ENCODE measurements around the gene NRM.

NRM gene

GRCh38 chr6:30690403-30691207, at the start of gene NRM:
TSS of gene NRM (minus strand) at chr6:30690984. CDS start at chr6:30690974, 10 bp downstream.
- H3K27ac ChIP-seq = peak within 1 kb of the TSS; percentile 97
- no peak for TF ChIP-seq CTCF (conservative IDR thresholded peaks at IDR 0.05; ENCODE audit: low read depth)
- DNase-seq (ENCODE audit: low spot score) = peak; percentile 89
- POLR2A ChIA-PET (ENCODE audit: low non-redundant PET) = interaction anchor here (0.6 to 2.9 kb wide), 4 partner anchors 13 to 31 kb away, joined by 3 to 12 read pairs (median 3); partner anchors contain the start of gene MDC1
- CTCF ChIA-PET = interaction anchor here (1.6 kb wide), 1 partner anchor 32 kb away, joined by 8 read pairs; no protein-coding TSS in a partner anchor

DNA sequence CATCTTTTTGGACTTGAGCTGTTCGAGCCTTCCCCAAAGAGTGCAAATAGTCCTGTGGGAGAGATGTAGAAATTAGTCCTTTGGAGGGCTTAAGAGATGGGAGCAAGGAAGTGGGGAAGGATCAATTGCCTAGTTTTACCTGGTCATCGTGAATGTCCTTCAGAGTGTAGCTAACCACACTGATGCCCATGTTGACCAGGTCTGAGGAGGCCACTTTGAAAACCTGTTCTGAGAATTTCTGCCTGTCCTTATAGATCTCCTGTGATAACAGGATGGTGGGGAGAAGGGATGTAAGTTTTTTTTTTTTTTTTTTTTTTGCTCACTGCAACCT, 49.7 kb upstream of the NRM start:
- no peak for DNase-seq (ENCODE audit: low spot score)
- ChIA-PET POLR2A (ENCODE audit: low non-redundant PET) (interaction anchor here (0.5 to 0.6 kb wide), 2 partner anchors 8 to 25 kb away, joined by 3 to 9 read pairs; no protein-coding TSS in a partner anchor), CTCF (interaction anchor here (0.6 to 1.4 kb wide), 3 partner anchors 10 to 138 kb away, joined by 3 to 6 read pairs (median 3); no protein-coding TSS in a partner anchor)
- H3K27ac ChIP-seq = peak overlapping the region; percentile 50
- TF ChIP-seq CTCF (conservative IDR thresholded peaks at IDR 0.05; ENCODE audit: low read depth) = no peak

DNA sequence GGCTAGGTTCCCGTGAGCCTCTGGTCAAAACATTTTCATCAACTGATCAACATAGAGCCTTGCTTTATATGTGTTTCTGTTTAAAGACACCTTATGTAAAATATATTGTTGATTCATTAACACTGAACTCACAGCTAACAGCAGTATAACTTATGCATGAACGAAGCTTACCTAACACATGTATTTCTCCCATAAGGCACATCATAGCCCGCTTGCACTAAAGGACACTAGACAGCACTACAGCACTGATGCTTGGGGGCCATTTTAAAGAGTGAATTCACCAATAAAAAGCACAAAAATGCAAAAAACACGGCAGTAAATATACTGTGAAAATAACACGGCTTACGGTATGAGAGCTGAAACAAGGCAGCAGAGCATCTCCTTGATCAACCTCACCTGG, 47.7 kb upstream of the NRM start:
- no peak for TF ChIP-seq CTCF (conservative IDR thresholded peaks at IDR 0.05; ENCODE audit: low read depth)
- POLR2A ChIA-PET (ENCODE audit: low non-redundant PET) = interaction anchor here (0.5 to 0.6 kb wide), 2 partner anchors 12 to 74 kb away, joined by 3 to 4 read pairs; no protein-coding TSS in a partner anchor
- H3K27ac ChIP-seq = no peak overlapping the region
- no peak for DNase-seq (ENCODE audit: low spot score)
- CTCF ChIA-PET = interaction anchor here (0.6 kb wide), 1 partner anchor 8 kb away, joined by 4 read pairs; no protein-coding TSS in a partner anchor

DNA sequence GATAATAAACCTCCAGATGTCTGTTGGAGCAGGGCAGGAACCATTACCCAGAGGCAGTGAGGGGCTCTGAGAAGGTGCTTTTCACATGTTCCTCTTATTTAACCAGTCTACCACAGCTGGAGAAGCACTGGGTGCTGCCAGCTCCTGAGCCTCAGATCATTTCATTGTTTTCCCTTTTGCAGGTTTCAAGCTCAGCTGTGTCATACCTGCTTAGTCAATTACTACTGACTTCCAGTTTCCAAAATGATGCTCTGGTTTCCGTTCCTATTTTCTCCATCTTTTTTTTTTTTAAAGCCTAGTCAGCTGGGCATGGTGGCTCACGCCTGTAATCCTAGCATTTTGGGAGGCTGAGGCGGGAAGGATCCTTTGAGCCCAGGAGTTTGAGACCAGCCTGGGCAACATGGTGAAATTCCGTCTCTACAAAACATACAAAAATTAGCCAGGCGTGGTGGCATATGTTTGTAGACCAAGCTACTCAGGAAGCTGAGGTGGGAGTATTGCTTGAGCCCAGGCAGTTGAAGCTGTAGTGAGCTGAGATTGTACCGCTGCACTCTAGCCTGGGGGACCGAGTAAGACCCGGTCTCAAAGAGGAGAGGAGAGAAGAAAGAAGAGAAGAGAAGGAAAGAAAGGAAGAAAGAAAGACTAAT, 45.0 kb upstream of the NRM start:
- no peak for DNase-seq (ENCODE audit: low spot score)
- ChIA-PET POLR2A (ENCODE audit: low non-redundant PET) (no interaction called here), CTCF (interaction anchor here (0.6 to 0.9 kb wide), 2 partner anchors 93 to 103 kb away, joined by 3 read pairs; no protein-coding TSS in a partner anchor)
- no peak overlapping the region for H3K27ac ChIP-seq
- TF ChIP-seq CTCF (conservative IDR thresholded peaks at IDR 0.05; ENCODE audit: low read depth) = no peak

- CTCF ChIA-PET = interaction anchor here (1.3 kb wide), 1 partner anchor 10 kb away, joined by 5 read pairs; no protein-coding TSS in a partner anchor
- peak overlapping the region; percentile 44 for H3K27ac ChIP-seq
- no peak for TF ChIP-seq CTCF (conservative IDR thresholded peaks at IDR 0.05; ENCODE audit: low read depth)
- POLR2A ChIA-PET (ENCODE audit: low non-redundant PET) = no interaction called here
- DNase-seq (ENCODE audit: low spot score) = no peak
Observed at GRCh38 chr6:30732237-30732943, 41.6 kb upstream of the NRM start.
